ENCODE measurements around the gene VPS9D1.

VPS9D1 gene

DNA sequence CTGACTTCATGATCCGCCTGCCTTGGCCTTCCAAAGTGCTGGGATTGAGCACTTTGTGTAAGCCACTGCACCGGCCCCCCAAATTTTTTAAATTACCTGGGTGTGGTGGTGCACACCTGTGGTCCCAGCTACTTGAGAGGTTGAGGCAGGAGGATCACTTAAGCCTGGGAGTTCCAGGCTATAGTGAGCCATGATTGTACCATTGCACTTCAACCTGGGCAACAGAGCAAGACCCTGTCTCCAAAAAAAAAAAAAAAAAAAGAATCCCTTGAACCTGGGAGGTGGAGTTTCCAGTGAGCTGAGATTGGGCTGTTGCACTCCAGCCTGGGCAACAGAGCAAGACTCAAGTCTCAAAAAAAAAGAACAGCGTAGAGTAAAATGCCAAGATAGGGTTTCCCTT lies 15.9 kb upstream of the VPS9D1 start:
- no peak overlapping the region for H3K4me3 ChIP-seq (ENCODE audit: control insufficient read depth, low read depth, low read length)
- no peak for DNase-seq (ENCODE audit: low read depth)
- TF ChIP-seq, protein P1, sequence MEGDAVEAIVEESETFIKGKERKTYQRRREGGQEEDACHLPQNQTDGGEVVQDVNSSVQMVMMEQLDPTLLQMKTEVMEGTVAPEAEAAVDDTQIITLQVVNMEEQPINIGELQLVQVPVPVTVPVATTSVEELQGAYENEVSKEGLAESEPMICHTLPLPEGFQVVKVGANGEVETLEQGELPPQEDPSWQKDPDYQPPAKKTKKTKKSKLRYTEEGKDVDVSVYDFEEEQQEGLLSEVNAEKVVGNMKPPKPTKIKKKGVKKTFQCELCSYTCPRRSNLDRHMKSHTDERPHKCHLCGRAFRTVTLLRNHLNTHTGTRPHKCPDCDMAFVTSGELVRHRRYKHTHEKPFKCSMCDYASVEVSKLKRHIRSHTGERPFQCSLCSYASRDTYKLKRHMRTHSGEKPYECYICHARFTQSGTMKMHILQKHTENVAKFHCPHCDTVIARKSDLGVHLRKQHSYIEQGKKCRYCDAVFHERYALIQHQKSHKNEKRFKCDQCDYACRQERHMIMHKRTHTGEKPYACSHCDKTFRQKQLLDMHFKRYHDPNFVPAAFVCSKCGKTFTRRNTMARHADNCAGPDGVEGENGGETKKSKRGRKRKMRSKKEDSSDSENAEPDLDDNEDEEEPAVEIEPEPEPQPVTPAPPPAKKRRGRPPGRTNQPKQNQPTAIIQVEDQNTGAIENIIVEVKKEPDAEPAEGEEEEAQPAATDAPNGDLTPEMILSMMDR (IDR thresholded peaks at IDR 0.05; ENCODE audit: control insufficient read depth, insufficient read depth, low read depth, low read length, missing control alignments) = no peak

DNA sequence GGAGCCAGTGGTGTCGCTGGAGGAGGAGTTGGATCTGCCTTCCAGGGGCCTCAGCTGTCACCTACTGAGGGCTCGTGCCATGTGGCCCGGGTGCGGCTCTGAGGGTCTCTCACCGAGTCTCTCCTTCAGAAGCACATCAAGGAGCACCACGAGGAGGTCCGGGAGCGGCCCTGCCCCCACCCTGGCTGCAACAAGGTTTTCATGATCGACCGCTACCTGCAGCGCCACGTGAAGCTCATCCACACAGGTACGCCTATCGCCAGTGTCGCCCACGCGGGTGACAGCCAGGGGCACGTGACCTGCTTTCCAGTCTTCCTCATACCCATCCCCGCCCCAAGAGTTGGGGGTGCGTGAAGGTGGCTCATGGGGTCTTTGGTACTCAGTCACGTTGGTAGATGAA lies 13.1 kb upstream of the VPS9D1 start:
- H3K4me3 ChIP-seq (ENCODE audit: control insufficient read depth, low read depth, low read length) = no peak overlapping the region
- TF ChIP-seq, protein P1 (IDR thresholded peaks at IDR 0.05; ENCODE audit: control insufficient read depth, insufficient read depth, low read depth, low read length, missing control alignments) = no peak
- DNase-seq (ENCODE audit: low read depth) = no peak

DNA sequence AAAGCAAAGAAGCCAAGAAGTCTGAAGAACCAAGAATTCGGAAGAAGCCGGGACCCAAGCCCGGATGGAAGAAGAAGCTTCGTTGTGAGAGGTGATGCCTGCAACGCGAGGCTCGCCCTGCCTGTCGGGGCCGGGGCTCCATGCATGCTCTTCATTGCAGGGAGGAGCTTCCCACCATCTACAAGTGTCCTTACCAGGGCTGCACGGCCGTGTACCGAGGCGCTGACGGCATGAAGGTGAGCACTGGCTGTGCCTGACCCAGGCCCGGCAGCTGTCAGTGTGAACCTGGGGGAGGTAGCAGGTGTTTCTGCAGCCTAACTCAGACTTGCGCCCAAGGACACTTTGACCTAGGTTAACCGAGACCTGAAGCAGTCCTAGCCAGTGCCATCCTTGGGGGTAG lies 12.6 kb upstream of the VPS9D1 start:
- H3K4me3 ChIP-seq (ENCODE audit: control insufficient read depth, low read depth, low read length) = no peak overlapping the region
- no peak for DNase-seq (ENCODE audit: low read depth)
- TF ChIP-seq, protein P1 (IDR thresholded peaks at IDR 0.05; ENCODE audit: control insufficient read depth, insufficient read depth, low read depth, low read length, missing control alignments) = no peak

DNA sequence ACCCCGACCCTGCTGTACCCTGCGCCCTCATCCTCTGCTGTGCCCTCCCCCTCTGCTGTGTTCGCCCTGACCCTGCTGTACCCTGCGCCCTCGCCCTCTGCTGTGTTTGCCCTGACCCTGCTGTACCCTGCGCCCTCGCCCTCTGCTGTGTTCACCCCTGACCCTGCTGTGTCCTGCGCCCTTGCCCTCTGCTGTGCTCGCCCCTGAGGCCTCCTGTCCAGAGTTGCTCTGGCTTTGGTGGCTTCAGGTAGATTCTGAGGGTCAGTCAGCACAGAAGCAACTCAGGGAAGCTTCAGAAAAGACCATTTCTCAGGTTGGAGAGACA lies 12.2 kb upstream of the VPS9D1 start:
- H3K4me3 ChIP-seq (ENCODE audit: control insufficient read depth, low read depth, low read length) = no peak overlapping the region
- TF ChIP-seq, protein P1 (IDR thresholded peaks at IDR 0.05; ENCODE audit: control insufficient read depth, insufficient read depth, low read depth, low read length, missing control alignments) = no peak
- DNase-seq (ENCODE audit: low read depth) = no peak

DNA sequence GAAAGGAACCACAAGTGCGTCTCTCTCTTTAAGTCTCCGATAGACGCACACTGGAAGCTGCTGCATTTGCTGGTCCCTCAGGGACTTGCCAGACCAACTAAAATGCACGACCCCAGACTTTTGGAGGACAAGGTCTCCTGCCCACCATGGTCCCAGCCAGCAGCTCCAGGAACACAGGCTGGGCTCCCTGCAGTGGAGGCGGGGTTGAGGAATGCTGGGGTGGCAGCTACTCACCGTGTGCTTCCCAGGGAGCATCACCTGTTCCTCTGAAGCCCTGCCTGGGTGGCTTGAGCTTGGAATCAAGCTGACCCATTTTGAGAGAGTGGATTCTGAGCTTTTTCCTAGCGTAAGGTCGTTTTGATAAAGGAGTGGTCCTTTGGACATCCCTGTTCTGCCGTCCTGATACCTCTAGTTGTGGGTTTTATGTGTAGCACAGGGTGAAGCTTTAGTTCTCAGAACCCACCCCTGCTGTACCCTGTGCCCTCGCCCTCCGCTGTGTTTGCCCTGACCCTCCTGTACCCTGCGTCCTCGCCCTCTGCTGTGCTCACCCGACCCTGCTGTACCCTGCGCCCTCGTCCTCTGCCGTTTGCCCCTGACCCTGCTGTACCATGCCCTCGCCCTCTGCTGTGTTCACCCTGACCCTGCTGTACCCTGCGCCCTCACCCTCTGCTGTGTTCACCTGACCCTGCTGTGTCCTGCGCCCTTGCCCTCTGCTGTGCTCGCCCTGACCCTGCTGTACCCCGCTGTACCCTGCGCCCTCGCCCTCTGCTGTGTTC lies 11.6 kb upstream of the VPS9D1 start:
- no peak overlapping the region for H3K4me3 ChIP-seq (ENCODE audit: control insufficient read depth, low read depth, low read length)
- TF ChIP-seq, protein P1 (IDR thresholded peaks at IDR 0.05; ENCODE audit: control insufficient read depth, insufficient read depth, low read depth, low read length, missing control alignments) = no peak
- DNase-seq (ENCODE audit: low read depth) = no peak

DNA sequence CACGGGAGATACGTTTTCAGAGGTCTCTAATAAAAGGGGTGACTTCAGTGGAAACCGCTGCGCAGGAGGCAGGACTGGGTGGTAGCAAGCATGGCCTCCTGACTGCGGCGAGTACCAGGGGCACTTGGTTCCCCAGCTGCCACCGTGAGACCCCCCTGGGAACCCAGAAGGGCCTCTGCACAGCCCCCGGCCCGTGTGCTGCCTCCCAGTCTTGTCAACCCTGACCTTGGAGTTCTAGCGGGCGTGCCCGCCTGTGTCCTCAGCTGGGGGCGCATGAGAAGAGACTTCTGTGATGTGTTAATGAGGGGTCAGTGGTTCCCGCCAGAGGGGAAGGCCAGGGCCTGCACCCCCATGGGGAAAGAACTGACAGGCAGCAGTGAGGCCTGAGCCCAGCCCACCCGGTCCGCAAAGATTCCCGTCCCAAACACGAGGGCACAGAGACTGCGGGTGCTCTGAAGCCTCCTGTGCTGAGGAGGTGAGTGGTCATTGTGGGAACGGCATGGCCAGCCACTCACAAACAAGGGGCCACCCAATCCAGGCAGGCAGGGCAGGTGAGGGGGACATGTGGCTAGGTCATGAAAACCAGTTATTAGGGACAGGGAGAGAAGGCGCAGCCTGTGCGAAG lies 10.0 kb upstream of the VPS9D1 start:
- TF ChIP-seq, protein P1 (IDR thresholded peaks at IDR 0.05; ENCODE audit: control insufficient read depth, insufficient read depth, low read depth, low read length, missing control alignments) = no peak
- DNase-seq (ENCODE audit: low read depth) = no peak
- H3K4me3 ChIP-seq (ENCODE audit: control insufficient read depth, low read depth, low read length) = no peak overlapping the region

Measured in AG09309 (cell line).